PC-9 (cell line): ENCODE results near the gene CD209.

Experiments
- EZH2 ChIP-seq: fragments of 200-600 bp; sonication (generic); IDR thresholded peaks from 2 replicates; pipeline ENCODE4 v1.8.0; 2017; ENCODE audit warnings: antibody characterized with exemption, low read depth
- TF ChIP-seq, protein P1 (sequence below): fragments of 200-600 bp; sonication (generic); conservative IDR thresholded peaks from 2 replicates; pipeline ENCODE4 v1.6.1; 2017; ENCODE audit warnings: mixed run types, antibody characterized with exemption, mild to moderate bottlenecking, moderate library complexity

DNA sequence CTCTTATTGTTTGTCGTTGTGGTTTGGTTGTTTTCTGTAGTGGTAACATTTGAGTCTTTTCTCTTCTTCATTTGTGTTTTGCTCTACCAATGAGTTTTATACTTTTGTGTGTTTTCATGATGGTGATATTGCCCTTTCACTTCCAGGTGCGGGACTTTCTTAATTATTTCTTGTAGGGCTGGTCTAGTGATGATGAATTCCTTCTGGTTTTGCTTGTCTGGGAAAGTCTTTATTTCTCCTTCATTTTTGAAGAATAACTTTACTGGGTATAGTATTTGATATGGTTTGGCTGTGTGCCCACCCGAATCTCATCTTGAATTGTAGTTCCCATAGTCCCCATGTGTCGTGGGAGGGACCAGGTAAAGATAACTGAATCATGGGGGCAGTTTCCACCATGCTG, 8.9 kb upstream of the CD209 start:
- TF ChIP-seq, protein P1, sequence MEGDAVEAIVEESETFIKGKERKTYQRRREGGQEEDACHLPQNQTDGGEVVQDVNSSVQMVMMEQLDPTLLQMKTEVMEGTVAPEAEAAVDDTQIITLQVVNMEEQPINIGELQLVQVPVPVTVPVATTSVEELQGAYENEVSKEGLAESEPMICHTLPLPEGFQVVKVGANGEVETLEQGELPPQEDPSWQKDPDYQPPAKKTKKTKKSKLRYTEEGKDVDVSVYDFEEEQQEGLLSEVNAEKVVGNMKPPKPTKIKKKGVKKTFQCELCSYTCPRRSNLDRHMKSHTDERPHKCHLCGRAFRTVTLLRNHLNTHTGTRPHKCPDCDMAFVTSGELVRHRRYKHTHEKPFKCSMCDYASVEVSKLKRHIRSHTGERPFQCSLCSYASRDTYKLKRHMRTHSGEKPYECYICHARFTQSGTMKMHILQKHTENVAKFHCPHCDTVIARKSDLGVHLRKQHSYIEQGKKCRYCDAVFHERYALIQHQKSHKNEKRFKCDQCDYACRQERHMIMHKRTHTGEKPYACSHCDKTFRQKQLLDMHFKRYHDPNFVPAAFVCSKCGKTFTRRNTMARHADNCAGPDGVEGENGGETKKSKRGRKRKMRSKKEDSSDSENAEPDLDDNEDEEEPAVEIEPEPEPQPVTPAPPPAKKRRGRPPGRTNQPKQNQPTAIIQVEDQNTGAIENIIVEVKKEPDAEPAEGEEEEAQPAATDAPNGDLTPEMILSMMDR, result no peak
- no peak for TF ChIP-seq EZH2
